ENCODE results near the gene SLC2A11. TPM values are rescaled to one million over a fixed set of nuclear protein-coding genes. Genes with fewer than 3 reads are reported as not detected.

SLC2A11 gene
- total and polyA plus RNA-seq, 10 of the 15 experiments (the other 5 are each of a cell fraction or from before 2014, with no cell fraction given) = 0.98 to 18.3 (median 8.6) TPM

DNA sequence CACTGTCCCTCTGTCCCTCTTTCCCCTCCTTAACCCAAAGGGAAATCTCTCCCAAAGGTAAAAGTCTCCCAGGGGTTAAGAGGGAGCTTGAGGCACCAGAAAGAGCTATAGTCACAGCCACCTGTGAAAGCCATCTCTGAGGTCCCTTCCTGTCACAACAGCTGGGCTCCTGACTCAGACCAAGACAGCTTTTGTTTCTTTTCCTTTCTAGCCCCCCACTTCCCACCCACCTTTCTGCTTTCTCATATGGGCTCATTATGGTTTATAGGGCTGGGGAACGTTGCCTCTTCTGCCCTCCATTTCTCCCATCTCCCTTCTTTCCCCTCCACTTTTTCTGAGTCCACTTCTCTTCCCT is 55.6 kb downstream of the SLC2A11 start (continued):
- TF ChIP-seq, protein P1, sequence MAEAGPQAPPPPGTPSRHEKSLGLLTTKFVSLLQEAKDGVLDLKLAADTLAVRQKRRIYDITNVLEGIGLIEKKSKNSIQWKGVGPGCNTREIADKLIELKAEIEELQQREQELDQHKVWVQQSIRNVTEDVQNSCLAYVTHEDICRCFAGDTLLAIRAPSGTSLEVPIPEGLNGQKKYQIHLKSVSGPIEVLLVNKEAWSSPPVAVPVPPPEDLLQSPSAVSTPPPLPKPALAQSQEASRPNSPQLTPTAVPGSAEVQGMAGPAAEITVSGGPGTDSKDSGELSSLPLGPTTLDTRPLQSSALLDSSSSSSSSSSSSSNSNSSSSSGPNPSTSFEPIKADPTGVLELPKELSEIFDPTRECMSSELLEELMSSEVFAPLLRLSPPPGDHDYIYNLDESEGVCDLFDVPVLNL (IDR thresholded peaks at IDR 0.05; ENCODE audit: low read depth, low read length) = no peak
- TF ChIP-seq, protein P2, sequence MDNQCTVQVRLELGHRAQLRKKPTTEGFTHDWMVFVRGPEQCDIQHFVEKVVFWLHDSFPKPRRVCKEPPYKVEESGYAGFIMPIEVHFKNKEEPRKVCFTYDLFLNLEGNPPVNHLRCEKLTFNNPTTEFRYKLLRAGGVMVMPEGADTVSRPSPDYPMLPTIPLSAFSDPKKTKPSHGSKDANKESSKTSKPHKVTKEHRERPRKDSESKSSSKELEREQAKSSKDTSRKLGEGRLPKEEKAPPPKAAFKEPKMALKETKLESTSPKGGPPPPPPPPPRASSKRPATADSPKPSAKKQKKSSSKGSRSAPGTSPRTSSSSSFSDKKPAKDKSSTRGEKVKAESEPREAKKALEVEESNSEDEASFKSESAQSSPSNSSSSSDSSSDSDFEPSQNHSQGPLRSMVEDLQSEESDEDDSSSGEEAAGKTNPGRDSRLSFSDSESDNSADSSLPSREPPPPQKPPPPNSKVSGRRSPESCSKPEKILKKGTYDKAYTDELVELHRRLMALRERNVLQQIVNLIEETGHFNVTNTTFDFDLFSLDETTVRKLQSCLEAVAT (IDR thresholded peaks at IDR 0.05) = peak; percentile 52; the same call in 1 of the 2 replicates
- TF ChIP-seq CBFB (IDR thresholded peaks at IDR 0.05; ENCODE audit: low read depth) = peak; percentile 14; the same call in 1 of the 2 replicates
- TF ChIP-seq, protein P3, sequence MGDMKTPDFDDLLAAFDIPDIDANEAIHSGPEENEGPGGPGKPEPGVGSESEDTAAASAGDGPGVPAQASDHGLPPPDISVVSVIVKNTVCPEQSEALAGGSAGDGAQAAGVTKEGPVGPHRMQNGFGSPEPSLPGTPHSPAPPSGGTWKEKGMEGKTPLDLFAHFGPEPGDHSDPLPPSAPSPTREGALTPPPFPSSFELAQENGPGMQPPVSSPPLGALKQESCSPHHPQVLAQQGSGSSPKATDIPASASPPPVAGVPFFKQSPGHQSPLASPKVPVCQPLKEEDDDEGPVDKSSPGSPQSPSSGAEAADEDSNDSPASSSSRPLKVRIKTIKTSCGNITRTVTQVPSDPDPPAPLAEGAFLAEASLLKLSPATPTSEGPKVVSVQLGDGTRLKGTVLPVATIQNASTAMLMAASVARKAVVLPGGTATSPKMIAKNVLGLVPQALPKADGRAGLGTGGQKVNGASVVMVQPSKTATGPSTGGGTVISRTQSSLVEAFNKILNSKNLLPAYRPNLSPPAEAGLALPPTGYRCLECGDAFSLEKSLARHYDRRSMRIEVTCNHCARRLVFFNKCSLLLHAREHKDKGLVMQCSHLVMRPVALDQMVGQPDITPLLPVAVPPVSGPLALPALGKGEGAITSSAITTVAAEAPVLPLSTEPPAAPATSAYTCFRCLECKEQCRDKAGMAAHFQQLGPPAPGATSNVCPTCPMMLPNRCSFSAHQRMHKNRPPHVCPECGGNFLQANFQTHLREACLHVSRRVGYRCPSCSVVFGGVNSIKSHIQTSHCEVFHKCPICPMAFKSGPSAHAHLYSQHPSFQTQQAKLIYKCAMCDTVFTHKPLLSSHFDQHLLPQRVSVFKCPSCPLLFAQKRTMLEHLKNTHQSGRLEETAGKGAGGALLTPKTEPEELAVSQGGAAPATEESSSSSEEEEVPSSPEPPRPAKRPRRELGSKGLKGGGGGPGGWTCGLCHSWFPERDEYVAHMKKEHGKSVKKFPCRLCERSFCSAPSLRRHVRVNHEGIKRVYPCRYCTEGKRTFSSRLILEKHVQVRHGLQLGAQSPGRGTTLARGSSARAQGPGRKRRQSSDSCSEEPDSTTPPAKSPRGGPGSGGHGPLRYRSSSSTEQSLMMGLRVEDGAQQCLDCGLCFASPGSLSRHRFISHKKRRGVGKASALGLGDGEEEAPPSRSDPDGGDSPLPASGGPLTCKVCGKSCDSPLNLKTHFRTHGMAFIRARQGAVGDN (IDR thresholded peaks at IDR 0.05) = no peak
- no peak for TF ChIP-seq CHD4 (IDR thresholded peaks at IDR 0.05)
- TF ChIP-seq, protein P4, sequence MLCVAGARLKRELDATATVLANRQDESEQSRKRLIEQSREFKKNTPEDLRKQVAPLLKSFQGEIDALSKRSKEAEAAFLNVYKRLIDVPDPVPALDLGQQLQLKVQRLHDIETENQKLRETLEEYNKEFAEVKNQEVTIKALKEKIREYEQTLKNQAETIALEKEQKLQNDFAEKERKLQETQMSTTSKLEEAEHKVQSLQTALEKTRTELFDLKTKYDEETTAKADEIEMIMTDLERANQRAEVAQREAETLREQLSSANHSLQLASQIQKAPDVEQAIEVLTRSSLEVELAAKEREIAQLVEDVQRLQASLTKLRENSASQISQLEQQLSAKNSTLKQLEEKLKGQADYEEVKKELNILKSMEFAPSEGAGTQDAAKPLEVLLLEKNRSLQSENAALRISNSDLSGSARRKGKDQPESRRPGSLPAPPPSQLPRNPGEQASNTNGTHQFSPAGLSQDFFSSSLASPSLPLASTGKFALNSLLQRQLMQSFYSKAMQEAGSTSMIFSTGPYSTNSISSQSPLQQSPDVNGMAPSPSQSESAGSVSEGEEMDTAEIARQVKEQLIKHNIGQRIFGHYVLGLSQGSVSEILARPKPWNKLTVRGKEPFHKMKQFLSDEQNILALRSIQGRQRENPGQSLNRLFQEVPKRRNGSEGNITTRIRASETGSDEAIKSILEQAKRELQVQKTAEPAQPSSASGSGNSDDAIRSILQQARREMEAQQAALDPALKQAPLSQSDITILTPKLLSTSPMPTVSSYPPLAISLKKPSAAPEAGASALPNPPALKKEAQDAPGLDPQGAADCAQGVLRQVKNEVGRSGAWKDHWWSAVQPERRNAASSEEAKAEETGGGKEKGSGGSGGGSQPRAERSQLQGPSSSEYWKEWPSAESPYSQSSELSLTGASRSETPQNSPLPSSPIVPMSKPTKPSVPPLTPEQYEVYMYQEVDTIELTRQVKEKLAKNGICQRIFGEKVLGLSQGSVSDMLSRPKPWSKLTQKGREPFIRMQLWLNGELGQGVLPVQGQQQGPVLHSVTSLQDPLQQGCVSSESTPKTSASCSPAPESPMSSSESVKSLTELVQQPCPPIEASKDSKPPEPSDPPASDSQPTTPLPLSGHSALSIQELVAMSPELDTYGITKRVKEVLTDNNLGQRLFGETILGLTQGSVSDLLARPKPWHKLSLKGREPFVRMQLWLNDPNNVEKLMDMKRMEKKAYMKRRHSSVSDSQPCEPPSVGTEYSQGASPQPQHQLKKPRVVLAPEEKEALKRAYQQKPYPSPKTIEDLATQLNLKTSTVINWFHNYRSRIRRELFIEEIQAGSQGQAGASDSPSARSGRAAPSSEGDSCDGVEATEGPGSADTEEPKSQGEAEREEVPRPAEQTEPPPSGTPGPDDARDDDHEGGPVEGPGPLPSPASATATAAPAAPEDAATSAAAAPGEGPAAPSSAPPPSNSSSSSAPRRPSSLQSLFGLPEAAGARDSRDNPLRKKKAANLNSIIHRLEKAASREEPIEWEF (IDR thresholded peaks at IDR 0.05; ENCODE audit: insufficient replicate concordance, low read depth, low read length) = no peak
- TF ChIP-seq, protein P5, sequence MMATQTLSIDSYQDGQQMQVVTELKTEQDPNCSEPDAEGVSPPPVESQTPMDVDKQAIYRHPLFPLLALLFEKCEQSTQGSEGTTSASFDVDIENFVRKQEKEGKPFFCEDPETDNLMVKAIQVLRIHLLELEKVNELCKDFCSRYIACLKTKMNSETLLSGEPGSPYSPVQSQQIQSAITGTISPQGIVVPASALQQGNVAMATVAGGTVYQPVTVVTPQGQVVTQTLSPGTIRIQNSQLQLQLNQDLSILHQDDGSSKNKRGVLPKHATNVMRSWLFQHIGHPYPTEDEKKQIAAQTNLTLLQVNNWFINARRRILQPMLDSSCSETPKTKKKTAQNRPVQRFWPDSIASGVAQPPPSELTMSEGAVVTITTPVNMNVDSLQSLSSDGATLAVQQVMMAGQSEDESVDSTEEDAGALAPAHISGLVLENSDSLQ (IDR thresholded peaks at IDR 0.05) = no peak; the same call in 1 of the 2 replicates
- peak; percentile 94 for TF ChIP-seq TCF12 (IDR thresholded peaks at IDR 0.05; ENCODE audit: low read depth, low read length)
- no peak for TF ChIP-seq RCOR1 (conservative IDR thresholded peaks at IDR 0.05; ENCODE audit: low read depth, low read length)
- TF ChIP-seq, protein P6, sequence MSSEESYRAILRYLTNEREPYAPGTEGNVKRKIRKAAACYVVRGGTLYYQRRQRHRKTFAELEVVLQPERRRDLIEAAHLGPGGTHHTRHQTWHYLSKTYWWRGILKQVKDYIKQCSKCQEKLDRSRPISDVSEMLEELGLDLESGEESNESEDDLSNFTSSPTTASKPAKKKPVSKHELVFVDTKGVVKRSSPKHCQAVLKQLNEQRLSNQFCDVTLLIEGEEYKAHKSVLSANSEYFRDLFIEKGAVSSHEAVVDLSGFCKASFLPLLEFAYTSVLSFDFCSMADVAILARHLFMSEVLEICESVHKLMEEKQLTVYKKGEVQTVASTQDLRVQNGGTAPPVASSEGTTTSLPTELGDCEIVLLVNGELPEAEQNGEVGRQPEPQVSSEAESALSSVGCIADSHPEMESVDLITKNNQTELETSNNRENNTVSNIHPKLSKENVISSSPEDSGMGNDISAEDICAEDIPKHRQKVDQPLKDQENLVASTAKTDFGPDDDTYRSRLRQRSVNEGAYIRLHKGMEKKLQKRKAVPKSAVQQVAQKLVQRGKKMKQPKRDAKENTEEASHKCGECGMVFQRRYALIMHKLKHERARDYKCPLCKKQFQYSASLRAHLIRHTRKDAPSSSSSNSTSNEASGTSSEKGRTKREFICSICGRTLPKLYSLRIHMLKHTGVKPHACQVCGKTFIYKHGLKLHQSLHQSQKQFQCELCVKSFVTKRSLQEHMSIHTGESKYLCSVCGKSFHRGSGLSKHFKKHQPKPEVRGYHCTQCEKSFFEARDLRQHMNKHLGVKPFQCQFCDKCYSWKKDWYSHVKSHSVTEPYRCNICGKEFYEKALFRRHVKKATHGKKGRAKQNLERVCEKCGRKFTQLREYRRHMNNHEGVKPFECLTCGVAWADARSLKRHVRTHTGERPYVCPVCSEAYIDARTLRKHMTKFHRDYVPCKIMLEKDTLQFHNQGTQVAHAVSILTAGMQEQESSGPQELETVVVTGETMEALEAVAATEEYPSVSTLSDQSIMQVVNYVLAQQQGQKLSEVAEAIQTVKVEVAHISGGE (CRISPR knock-in tag; IDR thresholded peaks at IDR 0.05) = no peak
- TF ChIP-seq IKZF2 (IDR thresholded peaks at IDR 0.05) = peak in 1 of 2 experiments; percentile 46; a peak in 1 of 4 replicates

Measured in GM12878 (cell line).